ENCODE results near the gene OGG1. TPM values are rescaled to one million over a fixed set of nuclear protein-coding genes. Genes with fewer than 3 reads are reported as not detected.
A peak's percentile ranks its signal among the peaks of the same experiment; 100 is the strongest.
"Not testable (repeated sequence)": the region's sequence is repeated elsewhere in the genome, so short reads cannot be mapped to it uniquely, and the experiment has no call there.

The OGG1 gene
- total RNA-seq, 2 donors from 2014 or later, result 31.0 to 33.4 TPM

GRCh38 chr3:9760779-9761505, 11.2 kb downstream of the OGG1 start:
- peaks cover 13 to 25% of the 10 kb centered on the region in 2 donors for H3K36me3 Mint-ChIP-seq (ENCODE audit: insufficient read depth in 2 of 2)
- H3K27ac Mint-ChIP-seq, result peak overlapping the region; percentile 70
- H3K4me3 Mint-ChIP-seq, result no peak overlapping the region
- H3K4me1 Mint-ChIP-seq (ENCODE audit: low read depth), result peaks cover 12% of the 10 kb centered on the region
- ATAC-seq (replicated peaks in 1 of 2), result no peak
- no peaks in the 10 kb centered on the region for H3K27me3 Mint-ChIP-seq (ENCODE audit: low read depth)
- no peaks in the 10 kb centered on the region for H3K9me3 Mint-ChIP-seq
- no peak for DNase-seq

GRCh38 chr3:9761919-9762318, 12.2 kb downstream of the OGG1 start:
- Mint-ChIP-seq H3K9me3 (no peaks in the 10 kb centered on the region), H3K4me3 (no peak overlapping the region), H3K4me1 (ENCODE audit: low read depth) (peaks cover 13% of the 10 kb centered on the region), H3K27me3 (ENCODE audit: low read depth) (no peaks in the 10 kb centered on the region), H3K27ac (no peak overlapping the region), H3K36me3 (ENCODE audit: insufficient read depth in 2 of 2) (peaks cover 15 to 17% of the 10 kb centered on the region in 2 donors)
- ATAC-seq (replicated peaks in 1 of 2) (peak in 1 of 2 donors; percentile 24), DNase-seq (no peak)

GRCh38 chr3:9762871-9763270, 13.1 kb downstream of the OGG1 start:
- Mint-ChIP-seq H3K27me3 (ENCODE audit: low read depth) (no peaks in the 10 kb centered on the region), H3K4me3 (no peak overlapping the region), H3K36me3 (ENCODE audit: insufficient read depth in 2 of 2) (peaks cover 16 to 19% of the 10 kb centered on the region in 2 donors), H3K27ac (no peak overlapping the region), H3K4me1 (ENCODE audit: low read depth) (peaks cover 18% of the 10 kb centered on the region), H3K9me3 (no peaks in the 10 kb centered on the region)
- DNase-seq (no peak), ATAC-seq (replicated peaks in 1 of 2) (no peak)

- H3K4me3 Mint-ChIP-seq, result no peak overlapping the region
- H3K9me3 Mint-ChIP-seq, result no peaks in the 10 kb centered on the region
- H3K4me1 Mint-ChIP-seq (ENCODE audit: low read depth), result peaks cover 45% of the 10 kb centered on the region
- ATAC-seq (replicated peaks in 1 of 2), result no peak
- no peak for DNase-seq
- no peak overlapping the region for H3K27ac Mint-ChIP-seq
- no peaks in the 10 kb centered on the region for H3K27me3 Mint-ChIP-seq (ENCODE audit: low read depth)
- peaks cover 8 to 12% of the 10 kb centered on the region in 2 donors for H3K36me3 Mint-ChIP-seq (ENCODE audit: insufficient read depth in 2 of 2)
Measured at GRCh38 chr3:9765865-9766264, 16.1 kb downstream of the OGG1 start.

- no peak overlapping the region for H3K27ac Mint-ChIP-seq
- no peaks in the 10 kb centered on the region for H3K9me3 Mint-ChIP-seq
- H3K4me3 Mint-ChIP-seq, result peak overlapping the region; percentile 78 to 88
- DNase-seq, result no peak
- peaks cover 4 to 8% of the 10 kb centered on the region in 2 donors for H3K36me3 Mint-ChIP-seq (ENCODE audit: insufficient read depth in 2 of 2)
- ATAC-seq (replicated peaks in 1 of 2), result no peak
- H3K4me1 Mint-ChIP-seq (ENCODE audit: low read depth), result peaks cover 49% of the 10 kb centered on the region
- H3K27me3 Mint-ChIP-seq (ENCODE audit: low read depth), result no peaks in the 10 kb centered on the region
Measured at GRCh38 chr3:9767418-9767817, 17.7 kb downstream of the OGG1 start.

- peak overlapping the region; percentile 78 to 88 for H3K4me3 Mint-ChIP-seq
- ATAC-seq (replicated peaks in 1 of 2) (no peak), DNase-seq (no peak)
- no peak overlapping the region for H3K27ac Mint-ChIP-seq
- peaks cover 49% of the 10 kb centered on the region for H3K4me1 Mint-ChIP-seq (ENCODE audit: low read depth)
- peaks cover 4 to 8% of the 10 kb centered on the region in 2 donors for H3K36me3 Mint-ChIP-seq (ENCODE audit: insufficient read depth in 2 of 2)
- H3K27me3 Mint-ChIP-seq (ENCODE audit: low read depth), result no peaks in the 10 kb centered on the region
- H3K9me3 Mint-ChIP-seq, result no peaks in the 10 kb centered on the region
Measured at GRCh38 chr3:9768141-9768775, 18.5 kb downstream of the OGG1 start.

- H3K27ac Mint-ChIP-seq, result peak overlapping the region; percentile 22
- H3K4me1 Mint-ChIP-seq (ENCODE audit: low read depth), result peaks cover 49% of the 10 kb centered on the region
- H3K4me3 Mint-ChIP-seq, result peak overlapping the region; percentile 78 to 88
- peaks cover 4 to 8% of the 10 kb centered on the region in 2 donors for H3K36me3 Mint-ChIP-seq (ENCODE audit: insufficient read depth in 2 of 2)
- H3K9me3 Mint-ChIP-seq, result no peaks in the 10 kb centered on the region
- ATAC-seq (replicated peaks in 1 of 2), result no peak
- no peaks in the 10 kb centered on the region for H3K27me3 Mint-ChIP-seq (ENCODE audit: low read depth)
- no peak for DNase-seq
Measured at GRCh38 chr3:9769012-9769411, 19.3 kb downstream of the OGG1 start.

- H3K4me1 Mint-ChIP-seq (ENCODE audit: low read depth), result peaks cover 49% of the 10 kb centered on the region
- H3K9me3 Mint-ChIP-seq, result no peaks in the 10 kb centered on the region
Measured at GRCh38 chr3:9769426-9770275, 19.9 kb downstream of the OGG1 start, which contains the start of gene CAMK1. CAMK1 (minus strand) TSS chr3:9769947; CDS start chr3:9767749, 2,198 bp downstream.

GRCh38 chr3:9770276-9770812, 20.6 kb downstream of the OGG1 start:
- Mint-ChIP-seq H3K4me3 (peak overlapping the region; percentile 78 to 88), H3K36me3 (ENCODE audit: insufficient read depth in 2 of 2) (peaks cover 4 to 8% of the 10 kb centered on the region in 2 donors), H3K27me3 (ENCODE audit: low read depth) (no peaks in the 10 kb centered on the region), H3K27ac (no peak overlapping the region), H3K9me3 (no peaks in the 10 kb centered on the region), H3K4me1 (ENCODE audit: low read depth) (peaks cover 44% of the 10 kb centered on the region)
- DNase-seq (no peak), ATAC-seq (replicated peaks in 1 of 2) (no peak)

More at GRCh38 chr3:9769426-9770275, 19.9 kb downstream of the OGG1 start, which contains the start of gene CAMK1:
- ATAC-seq (replicated peaks in 1 of 2), result peak; percentile 98
- H3K27me3 Mint-ChIP-seq (ENCODE audit: low read depth), result no peaks in the 10 kb centered on the region
- peaks cover 4 to 8% of the 10 kb centered on the region in 2 donors for H3K36me3 Mint-ChIP-seq (ENCODE audit: insufficient read depth in 2 of 2)
- DNase-seq, result peak; percentile 80 to 87
- peak within 1 kb of the TSS; percentile 78 to 88 for H3K4me3 Mint-ChIP-seq
- peak within 1 kb of the TSS; percentile 30 for H3K27ac Mint-ChIP-seq

GRCh38 chr3:9771007-9771406, 21.3 kb downstream of the OGG1 start:
- ATAC-seq (replicated peaks in 1 of 2); H3K36me3 Mint-ChIP-seq (ENCODE audit: insufficient read depth in 2 of 2); DNase-seq; H3K27me3 Mint-ChIP-seq (ENCODE audit: low read depth); H3K9me3 Mint-ChIP-seq; H3K27ac Mint-ChIP-seq: not testable (repeated sequence)
- H3K4me3 Mint-ChIP-seq, result peak overlapping the region; percentile 78 to 88
- H3K4me1 Mint-ChIP-seq (ENCODE audit: low read depth), result peaks cover 40% of the 10 kb centered on the region

GRCh38 chr3:9776896-9777693, 27.3 kb downstream of the OGG1 start:
- H3K4me1 Mint-ChIP-seq (ENCODE audit: low read depth), result peaks cover 60% of the 10 kb centered on the region

GRCh38 chr3:9777694-9778021, 27.9 kb downstream of the OGG1 start:
- no peaks in the 10 kb centered on the region for H3K27me3 Mint-ChIP-seq (ENCODE audit: low read depth)

More at GRCh38 chr3:9776896-9777693, 27.3 kb downstream of the OGG1 start:
- Mint-ChIP-seq H3K27ac (peak overlapping the region; percentile 88), H3K9me3 (peaks cover 0 to 3% of the 10 kb centered on the region in 2 donors), H3K4me3 (peak overlapping the region; percentile 72 to 82), H3K27me3 (ENCODE audit: low read depth) (no peaks in the 10 kb centered on the region), H3K36me3 (ENCODE audit: insufficient read depth in 2 of 2) (peaks cover 3 to 12% of the 10 kb centered on the region in 2 donors)
- no peak for ATAC-seq (replicated peaks in 1 of 2)
- DNase-seq, result no peak

More at GRCh38 chr3:9777694-9778021, 27.9 kb downstream of the OGG1 start:
- H3K36me3 Mint-ChIP-seq (ENCODE audit: insufficient read depth in 2 of 2), result peaks cover 7 to 12% of the 10 kb centered on the region in 2 donors
- DNase-seq (peak in 1 of 2 donors; percentile 19), ATAC-seq (replicated peaks in 1 of 2) (peak; percentile 42 to 49)
- H3K9me3 Mint-ChIP-seq, result peaks cover 0 to 3% of the 10 kb centered on the region in 2 donors
- peaks cover 66% of the 10 kb centered on the region for H3K4me1 Mint-ChIP-seq (ENCODE audit: low read depth)
- H3K27ac Mint-ChIP-seq, result peak overlapping the region; percentile 88
- H3K4me3 Mint-ChIP-seq, result peak overlapping the region; percentile 72 to 82
